AG09319 (cell line): Measurements from ENCODE around the gene FRY.

ENCODE experiments used
- DNase-seq: peaks from one replicate; pipeline ENCODE4 v3.0.0-alpha.2; 2010; ENCODE audit warnings: low read depth; ENCODE audit errors: extremely low read depth
- CTCF ChIP-seq: IDR thresholded peaks from 2 replicates; pipeline ENCODE4 v1.5.1; 2011; ENCODE audit warnings: low read depth, mild to moderate bottlenecking, inconsistent platforms, low read length, moderate library complexity

The FRY gene

GRCh38 chr13:32147976-32148375 is 116.4 kb downstream of the FRY start:
- no peak for TF ChIP-seq CTCF

GRCh38 chr13:32150239-32150638 is 118.7 kb downstream of the FRY start:
- no peak for TF ChIP-seq CTCF
- no peak for DNase-seq

More at GRCh38 chr13:32147976-32148375, 116.4 kb downstream of the FRY start:
- DNase-seq = no peak

DNA sequence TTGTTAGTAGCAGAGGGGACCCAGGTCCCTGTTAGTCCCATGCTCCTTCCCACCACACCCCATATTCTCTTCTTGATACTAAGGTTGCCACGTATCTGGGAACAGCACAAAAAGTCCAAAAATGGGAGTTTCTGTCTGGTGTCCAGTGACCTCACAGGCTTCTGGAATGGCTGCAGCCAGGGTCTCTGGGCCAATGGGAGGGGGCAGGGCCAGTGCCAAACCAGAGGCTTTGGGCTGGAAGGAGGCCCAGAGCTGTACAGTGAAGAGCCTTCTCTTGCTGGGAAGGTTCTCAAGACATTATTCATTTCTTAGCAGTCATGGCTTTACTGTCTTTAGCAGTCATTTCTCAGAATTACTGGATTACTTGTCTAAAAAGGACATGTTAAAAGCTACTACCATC is 119.2 kb downstream of the FRY start:
- peak; percentile 43 for DNase-seq
- TF ChIP-seq CTCF = no peak

- no peak for TF ChIP-seq CTCF
- no peak for DNase-seq
These were observed 119.7 kb downstream of the FRY start for GRCh38 chr13:32151240-32151639.

DNA sequence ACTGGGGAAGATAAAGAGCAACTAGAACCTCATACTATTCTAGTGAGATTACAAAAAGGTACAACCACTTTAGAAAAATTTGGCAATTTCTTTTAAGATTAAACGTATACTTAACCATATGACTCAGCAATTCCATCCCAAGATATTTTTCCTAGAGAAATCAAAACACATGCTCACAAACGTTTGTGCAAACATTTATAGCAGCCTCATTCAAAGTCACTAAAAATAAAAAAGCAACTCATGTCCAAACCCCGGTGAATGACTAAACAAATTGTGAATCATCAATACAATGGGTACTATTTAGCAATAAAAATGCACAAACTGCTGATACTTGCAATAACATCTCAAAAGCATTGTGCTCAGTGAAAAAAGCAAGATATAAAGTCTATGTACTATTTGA is 121.5 kb downstream of the FRY start:
- TF ChIP-seq CTCF = no peak
- no peak for DNase-seq

DNA sequence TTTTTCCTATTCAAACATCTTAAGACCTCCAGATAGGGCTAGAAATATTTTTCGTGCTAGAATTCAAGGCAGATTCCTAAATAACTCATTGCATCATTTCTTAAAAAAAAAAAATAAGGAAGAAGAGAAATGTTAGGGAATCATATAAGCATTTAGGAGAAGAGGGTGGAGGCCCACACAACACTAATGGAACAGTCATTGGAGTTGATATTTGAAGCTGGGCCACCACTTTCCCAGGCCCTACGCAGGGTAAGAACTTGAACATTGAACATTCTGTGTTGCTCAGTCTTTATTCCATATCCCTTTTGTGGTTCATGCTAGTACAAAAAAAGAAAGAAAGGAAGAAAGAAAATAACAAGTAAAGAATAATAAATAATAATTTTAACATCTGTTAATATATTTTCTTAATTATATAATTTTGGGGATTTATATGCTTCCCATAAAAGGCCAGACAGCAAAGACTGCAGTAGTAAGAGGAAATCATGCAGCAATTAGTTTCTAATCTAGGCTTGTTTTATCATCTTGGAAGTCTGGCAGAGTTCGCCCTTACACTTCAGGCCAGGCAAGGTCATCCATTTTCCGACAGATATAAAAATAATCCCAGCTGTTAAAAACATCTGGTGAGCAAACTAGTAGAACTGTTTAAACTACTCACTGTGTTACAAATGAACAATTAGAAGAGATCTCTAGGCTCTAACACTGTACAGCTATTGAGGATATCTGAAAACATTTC is 127.7 kb downstream of the FRY start:
- no peak for TF ChIP-seq CTCF
- no peak for DNase-seq

GRCh38 chr13:32162395-32163005 is 130.9 kb downstream of the FRY start:
- no peak for DNase-seq
- TF ChIP-seq CTCF = no peak
